HG03469 (cell line): Measurements from ENCODE around the gene SERPINB10.
"Not testable (repeated sequence)": the region's sequence is repeated elsewhere in the genome, so short reads cannot be mapped to it uniquely, and the experiment has no call there.

Experiments
- ATAC-seq: cut with Tn5 transposase; IDR thresholded peaks from one replicate; pipeline ENCODE4 v1.9.1; 2021; ENCODE audit warnings: mild to moderate bottlenecking, moderate library complexity, moderate number of reproducible peaks; ENCODE audit not compliant: unreplicated experiment

Gene SERPINB10

DNA sequence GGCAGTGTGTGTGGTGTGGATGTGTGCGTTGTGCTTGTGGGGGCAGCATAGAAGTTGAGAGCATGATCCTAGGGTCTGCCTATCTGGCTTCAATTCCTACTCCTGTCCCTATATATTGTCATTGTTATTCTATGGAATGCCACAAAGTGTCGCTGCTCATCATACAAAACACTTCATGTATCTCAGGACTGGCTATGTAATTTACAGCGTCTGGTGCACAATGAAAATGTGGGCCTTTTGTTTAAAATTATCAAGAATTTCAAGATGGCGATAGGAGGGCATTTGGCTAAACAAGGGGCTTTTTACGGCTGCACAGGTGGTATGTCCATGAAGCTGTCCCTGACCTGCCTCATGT lies 16.8 kb upstream of the SERPINB10 start:
- peak; percentile 70 for ATAC-seq

DNA sequence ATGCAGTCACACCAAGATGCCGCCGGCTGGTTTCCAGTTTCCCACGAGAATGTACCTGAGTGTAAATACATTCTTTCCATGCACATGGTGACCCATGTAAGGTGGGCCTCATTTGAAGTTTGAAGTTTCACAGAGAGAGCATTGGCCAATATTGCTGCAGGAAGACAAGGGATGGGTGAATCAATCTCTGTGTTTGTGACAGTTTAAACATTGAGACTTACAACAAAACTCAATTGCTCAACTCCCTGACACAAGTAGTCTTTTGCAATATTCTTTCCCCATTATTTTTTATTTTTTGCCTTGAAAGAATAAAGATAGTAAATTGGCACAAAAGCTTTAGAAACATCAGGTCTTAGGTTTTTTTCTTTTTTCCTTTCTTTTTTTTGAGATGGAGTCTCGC lies 15.2 kb upstream of the SERPINB10 start:
- ATAC-seq: no peak

- no peak for ATAC-seq
Measured at GRCh38 chr18:63894106-63894772, 13.5 kb upstream of the SERPINB10 start.

GRCh38 chr18:63895190-63895589 lies 12.6 kb upstream of the SERPINB10 start:
- no peak for ATAC-seq

GRCh38 chr18:63897072-63897471 lies 10.7 kb upstream of the SERPINB10 start:
- no peak for ATAC-seq

GRCh38 chr18:63899206-63899605 lies 8.6 kb upstream of the SERPINB10 start:
- ATAC-seq: no peak

DNA sequence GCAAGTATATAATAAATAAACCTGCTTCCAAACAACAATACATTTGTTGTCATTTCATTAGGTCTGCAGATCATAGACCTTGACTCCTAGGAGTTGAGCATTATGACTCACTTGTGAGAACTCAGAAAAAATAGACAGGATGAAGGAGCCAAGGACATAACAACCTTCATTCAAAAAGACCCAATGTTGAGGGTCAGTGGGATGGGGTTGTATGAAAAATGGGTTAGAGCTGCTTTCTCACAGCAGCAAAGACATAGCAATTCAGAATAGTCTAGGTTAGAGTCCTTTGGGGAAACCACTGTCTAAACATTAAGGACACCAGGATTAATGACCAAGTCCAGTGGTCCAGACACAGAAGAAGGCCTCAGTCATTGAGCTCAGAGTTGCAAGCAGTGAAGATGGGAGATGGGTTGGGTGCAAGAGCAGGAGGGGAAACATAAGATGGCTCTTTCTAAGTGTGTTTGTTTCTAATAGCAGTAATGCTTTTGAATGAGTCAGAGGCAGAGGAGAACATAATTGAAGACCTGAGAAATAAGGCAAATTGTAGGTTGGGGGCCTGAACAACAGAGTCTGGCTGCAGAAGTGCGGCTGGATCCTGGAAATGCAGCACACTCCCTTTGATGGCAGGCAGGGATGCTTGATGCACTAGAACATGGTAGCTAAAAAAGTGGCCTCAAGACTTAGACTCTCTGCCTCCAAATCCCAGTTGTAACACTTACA lies 3.7 kb upstream of the SERPINB10 start:
- no peak for ATAC-seq

DNA sequence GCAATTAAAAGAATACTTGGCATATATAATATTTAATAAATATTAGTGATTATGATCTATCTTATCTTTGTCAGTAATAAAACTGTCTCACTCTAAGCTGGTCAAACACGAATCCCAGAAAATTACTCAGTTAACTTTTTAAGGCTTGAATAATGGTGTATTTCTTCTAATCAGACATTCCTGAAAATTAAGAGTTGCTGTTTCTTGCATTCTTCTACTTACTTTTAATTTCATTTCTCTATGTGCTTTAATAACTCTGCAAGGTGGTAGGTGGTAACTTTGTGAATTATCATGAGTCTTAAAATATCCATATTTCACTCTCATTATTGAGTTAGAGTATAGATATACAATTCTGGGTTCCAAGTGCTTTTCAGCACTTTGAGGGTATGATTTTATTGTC lies 3.1 kb upstream of the SERPINB10 start:
- ATAC-seq: no peak

DNA sequence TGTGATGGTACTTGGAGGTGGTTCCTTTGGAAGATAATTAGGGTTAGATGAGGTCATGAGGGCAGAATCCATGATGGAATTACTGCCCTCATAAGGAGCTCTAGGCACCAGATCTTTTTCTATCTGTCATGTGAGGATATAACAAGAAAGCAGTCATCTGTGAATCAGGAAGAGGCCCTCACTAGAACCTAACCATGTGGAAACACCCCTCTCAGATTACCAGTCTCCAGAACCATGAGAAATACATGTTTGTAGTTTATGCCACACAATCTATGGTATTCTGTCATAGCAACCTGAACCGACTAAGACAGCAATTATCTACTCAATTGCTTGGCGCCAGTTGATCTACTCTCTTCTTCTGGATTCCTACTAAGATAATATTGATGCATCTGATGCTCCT lies 2.4 kb upstream of the SERPINB10 start:
- peak; percentile 32 for ATAC-seq

- no peak for ATAC-seq
Measured at GRCh38 chr18:63906056-63906455, 1.7 kb upstream of the SERPINB10 start.

DNA sequence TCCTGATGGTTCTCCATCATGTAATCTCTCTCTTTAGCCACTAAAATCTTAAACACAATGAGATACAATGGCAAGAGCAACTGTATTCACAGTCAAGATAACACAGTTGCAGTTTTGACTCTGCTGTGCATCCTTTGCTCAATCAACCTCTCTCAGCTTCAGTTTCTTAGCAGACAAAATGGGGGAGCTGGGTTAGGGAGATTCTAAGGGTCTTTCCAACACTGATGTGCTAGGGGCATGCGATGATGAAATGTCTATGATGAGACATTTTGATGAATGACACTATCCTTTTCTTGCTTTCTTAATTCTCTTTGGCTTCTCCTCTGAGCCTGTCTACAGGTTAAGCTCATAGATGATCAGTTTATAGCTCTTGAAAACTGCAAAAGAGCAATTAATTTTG lies 1.1 kb downstream of the SERPINB10 start:
- no peak for ATAC-seq

- no peak for ATAC-seq
Measured at GRCh38 chr18:63909870-63910269, 2.1 kb downstream of the SERPINB10 start.

DNA sequence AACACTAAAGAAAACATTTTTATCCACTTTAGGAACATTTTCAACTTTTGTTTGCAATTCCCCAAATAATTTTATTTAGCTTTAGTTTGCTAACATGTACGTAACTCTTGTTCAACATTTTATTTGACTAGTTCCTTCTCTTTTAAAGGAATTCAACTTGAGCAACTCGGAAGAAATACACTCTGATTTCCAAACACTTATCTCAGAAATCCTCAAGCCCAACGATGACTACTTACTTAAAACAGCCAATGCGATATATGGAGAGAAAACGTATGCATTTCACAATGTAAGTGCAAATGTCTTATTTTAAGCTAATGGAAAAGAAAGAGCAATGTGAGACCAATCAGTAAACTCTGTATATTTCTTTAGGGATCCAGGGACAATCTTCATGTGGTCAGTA lies 10.1 kb downstream of the SERPINB10 start:
- ATAC-seq: no peak

GRCh38 chr18:63922049-63922448 lies 14.3 kb downstream of the SERPINB10 start:
- ATAC-seq: no peak

DNA sequence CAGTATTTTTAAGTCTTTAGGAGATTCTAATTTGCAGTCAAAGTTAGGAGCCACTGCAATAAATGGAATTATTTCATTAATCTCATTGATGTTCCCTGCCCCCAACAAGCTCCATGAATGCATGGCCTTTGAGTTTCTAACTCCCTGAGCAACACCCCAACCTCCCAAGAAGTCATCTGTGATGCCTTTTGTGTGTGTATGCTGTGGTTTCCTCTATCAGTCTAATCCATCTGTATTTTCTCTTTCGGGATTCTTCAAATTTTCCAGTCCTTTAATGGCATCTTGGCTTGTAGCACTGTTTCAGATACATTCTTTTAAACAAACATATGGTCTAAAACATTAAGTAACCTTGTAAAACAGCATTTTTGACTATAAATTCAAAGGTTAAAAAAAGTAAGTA lies 16.8 kb downstream of the SERPINB10 start:
- no peak for ATAC-seq

- no peak for ATAC-seq
Measured at GRCh38 chr18:63928331-63928730, 20.6 kb downstream of the SERPINB10 start.

DNA sequence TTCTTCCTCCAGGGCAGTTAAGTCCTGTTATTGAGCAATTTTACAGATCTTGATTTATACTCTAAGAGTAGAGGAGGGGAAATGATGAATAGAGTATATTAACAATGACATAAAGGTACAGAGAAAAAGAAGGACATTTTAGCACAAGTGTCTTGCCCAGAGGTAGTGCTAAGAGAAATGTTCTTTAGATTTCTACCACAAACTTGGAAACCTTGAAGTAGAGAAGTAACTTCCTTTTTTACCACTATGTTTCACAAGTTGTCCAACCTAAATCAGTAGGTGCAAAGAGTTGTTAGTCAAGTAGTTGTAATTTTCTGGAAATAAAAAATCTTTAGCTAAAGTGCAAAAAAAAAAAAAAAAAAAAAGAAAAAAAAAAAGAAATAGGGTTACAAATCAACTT lies 21.6 kb downstream of the SERPINB10 start:
- not testable (repeated sequence) for ATAC-seq

DNA sequence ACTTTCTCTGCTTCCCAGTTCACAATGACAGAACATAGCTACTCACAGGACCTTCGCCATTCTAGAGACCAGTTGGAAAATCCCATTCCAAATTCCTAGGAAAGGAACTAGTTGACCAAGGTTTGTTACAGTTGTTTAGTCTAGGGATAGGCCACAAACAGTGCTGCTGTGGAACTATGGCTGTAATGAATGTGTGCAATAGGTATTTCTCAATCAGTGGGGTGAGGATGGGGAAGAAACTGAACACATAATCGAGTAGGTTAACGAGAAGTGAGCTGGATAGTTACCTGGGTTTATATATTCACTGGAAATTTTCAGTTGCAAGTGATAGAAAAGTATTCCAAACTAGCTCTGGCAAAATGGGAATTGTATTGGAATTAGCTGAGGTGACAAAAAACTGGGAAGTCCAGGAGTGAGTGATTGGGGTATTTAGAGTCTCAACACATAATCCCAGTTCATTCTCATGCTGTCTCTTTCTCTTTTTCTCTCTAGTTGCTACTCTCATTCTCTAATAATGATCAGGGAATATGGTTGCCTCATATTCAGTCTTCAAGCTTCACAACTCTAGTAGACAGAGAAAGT lies 23.1 kb downstream of the SERPINB10 start:
- no peak for ATAC-seq

GRCh38 chr18:63936156-63936931 lies 28.6 kb downstream of the SERPINB10 start:
- peak; percentile 94 for ATAC-seq

DNA sequence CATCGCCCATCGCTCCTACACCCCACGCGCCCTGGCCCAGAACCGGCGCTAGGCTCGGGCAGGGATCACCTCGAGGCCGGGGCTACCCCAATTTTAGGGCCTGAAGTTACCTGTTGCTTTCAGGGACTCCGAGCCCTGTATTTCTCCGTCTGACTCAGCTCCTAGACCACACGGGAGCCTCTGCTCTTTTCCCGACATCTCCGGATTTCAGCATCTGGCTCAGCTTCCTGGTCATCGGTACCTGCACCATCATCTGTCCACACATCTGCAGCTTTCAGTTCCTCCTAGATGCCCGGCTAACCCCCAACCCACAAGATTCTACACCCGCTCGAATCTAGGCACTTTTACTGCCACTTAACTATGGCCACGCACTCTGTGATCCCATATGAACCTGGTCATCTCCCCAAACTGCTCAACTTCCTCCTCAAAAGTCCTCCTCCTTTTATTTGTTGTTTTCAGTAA lies 29.2 kb downstream of the SERPINB10 start:
- peak; percentile 12 for ATAC-seq

DNA sequence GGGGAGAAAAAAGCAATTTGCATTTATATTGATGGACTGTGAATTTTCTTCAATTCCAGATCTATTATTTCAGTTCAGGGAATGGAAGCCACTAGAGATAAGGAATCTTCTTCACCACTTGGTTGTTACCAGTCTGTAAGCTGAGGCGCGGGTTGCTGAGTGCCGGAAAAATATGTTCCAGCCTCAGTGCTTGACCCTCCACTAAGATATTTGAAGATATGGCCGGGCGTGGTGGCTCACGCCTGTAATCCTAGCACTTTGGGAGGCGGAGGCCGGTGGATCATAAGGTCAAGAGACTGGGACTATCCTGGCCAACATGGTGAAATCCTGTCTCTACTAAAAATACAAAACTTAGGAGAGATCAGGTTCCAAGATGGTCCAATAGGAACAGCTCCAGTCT lies 32.2 kb downstream of the SERPINB10 start:
- ATAC-seq: no peak
